ENCODE results near the gene PPT1.

The PPT1 gene

DNA sequence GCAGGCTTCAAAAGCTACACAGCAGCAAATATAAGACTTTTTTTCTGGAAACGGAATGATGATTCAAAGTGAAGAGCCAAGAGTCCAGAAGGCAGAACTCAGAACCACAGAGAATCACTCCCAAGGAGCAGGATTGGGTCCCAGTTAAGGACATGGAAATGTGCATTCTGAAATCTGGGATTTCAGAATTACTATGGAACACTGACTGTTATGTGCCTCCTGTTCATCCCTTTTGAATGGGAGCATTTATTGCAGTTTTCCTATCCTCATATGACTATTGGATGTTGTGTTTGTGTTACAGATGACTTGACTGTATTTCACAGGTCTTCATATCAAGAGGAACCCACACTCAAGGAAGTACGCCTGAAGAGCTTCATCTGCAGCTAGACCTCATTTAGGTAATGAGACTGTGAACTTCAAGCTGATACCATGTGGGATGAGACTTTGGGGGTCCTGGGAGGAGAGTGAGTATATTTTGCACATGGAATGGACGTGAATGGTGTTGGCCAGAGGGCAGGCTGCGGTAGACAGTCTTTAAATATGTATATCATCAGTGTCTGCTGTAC is 73.6 kb downstream of the PPT1 start:
- TF ChIP-seq, protein P1, sequence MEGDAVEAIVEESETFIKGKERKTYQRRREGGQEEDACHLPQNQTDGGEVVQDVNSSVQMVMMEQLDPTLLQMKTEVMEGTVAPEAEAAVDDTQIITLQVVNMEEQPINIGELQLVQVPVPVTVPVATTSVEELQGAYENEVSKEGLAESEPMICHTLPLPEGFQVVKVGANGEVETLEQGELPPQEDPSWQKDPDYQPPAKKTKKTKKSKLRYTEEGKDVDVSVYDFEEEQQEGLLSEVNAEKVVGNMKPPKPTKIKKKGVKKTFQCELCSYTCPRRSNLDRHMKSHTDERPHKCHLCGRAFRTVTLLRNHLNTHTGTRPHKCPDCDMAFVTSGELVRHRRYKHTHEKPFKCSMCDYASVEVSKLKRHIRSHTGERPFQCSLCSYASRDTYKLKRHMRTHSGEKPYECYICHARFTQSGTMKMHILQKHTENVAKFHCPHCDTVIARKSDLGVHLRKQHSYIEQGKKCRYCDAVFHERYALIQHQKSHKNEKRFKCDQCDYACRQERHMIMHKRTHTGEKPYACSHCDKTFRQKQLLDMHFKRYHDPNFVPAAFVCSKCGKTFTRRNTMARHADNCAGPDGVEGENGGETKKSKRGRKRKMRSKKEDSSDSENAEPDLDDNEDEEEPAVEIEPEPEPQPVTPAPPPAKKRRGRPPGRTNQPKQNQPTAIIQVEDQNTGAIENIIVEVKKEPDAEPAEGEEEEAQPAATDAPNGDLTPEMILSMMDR (IDR thresholded peaks at IDR 0.05; ENCODE audit: extremely low read depth, missing control alignments): no peak
- no peak for DNase-seq (ENCODE audit: low spot score)

All from GM20000 (cell line).